SK-N-SH (cell line): ENCODE measurements around the gene ATP8B3. TPM values are rescaled to one million over a fixed set of nuclear protein-coding genes. Genes with fewer than 3 reads are reported as not detected.

Experiments
- CTCF ChIA-PET: fragments of 300-600, 350-600 bp; formaldehyde crosslinking; extraction: SDS; loops from one replicate; lab custom pipeline; 2021; lab: Yijun Ruan, JAX
- POLR2A ChIA-PET: fragments of 350-600 bp; sonication (Branson Sonifier 250); formaldehyde crosslinking; extraction: SDS; loops from one replicate; lab custom pipeline; 2020; ENCODE audit warnings: antibody characterized with exemption, inconsistent platforms; lab: Yijun Ruan, JAX
- DNase-seq: peaks from one replicate; pipeline ENCODE4 v3.0.0; 2012
- H2AFZ ChIP-seq: fragments of 200-600 bp; sonication (generic); 2 replicates; pipeline ENCODE4 v1.8.1; 2016; ENCODE audit warnings: antibody characterized with exemption, mild to moderate bottlenecking, low read depth
- H3F3A ChIP-seq: fragments of 200-600 bp; sonication (generic); replicated peaks from 2 replicates; pipeline ENCODE3; 2016; ENCODE audit warnings: antibody characterized with exemption, mild to moderate bottlenecking; ENCODE audit not compliant: insufficient read depth
- H3K27ac ChIP-seq, 2 experiments: fragments of 200-500 bp in 1 of 2; fragments of 200-600 bp in 1 of 2; sonication (Bioruptor generic) in 1 of 2; sonication (generic), shearing (Covaris generic) in 1 of 2; 2 replicates each; pipeline versions ENCODE4 v1.5.1 to v1.6.1; 2014 to 2016; ENCODE audit warnings: low read depth in 2 of 2, inconsistent platforms in 1 of 2, low read length in 1 of 2, mild to moderate bottlenecking in 1 of 2, mixed read lengths in 1 of 2
- H3K27me3 ChIP-seq: fragments of 200-600 bp; sonication (generic), shearing (Covaris generic); 2 replicates; pipeline ENCODE4 v1.6.1; 2016; ENCODE audit warnings: mixed run types; ENCODE audit not compliant: insufficient read depth
- H3K36me3 ChIP-seq, 2 experiments: fragments of 200-500 bp in 1 of 2; fragments of 200-600 bp in 1 of 2; sonication (Bioruptor generic) in 1 of 2; sonication (generic) in 1 of 2; replicated peaks in 1 of 2; 2 replicates each; pipeline versions ENCODE3 to v1.5.1; 2014 to 2016; ENCODE audit warnings: low read length in 1 of 2, mild to moderate bottlenecking in 1 of 2; ENCODE audit not compliant: insufficient read depth in 2 of 2, control insufficient read depth in 1 of 2
- H3K4me1 ChIP-seq, 2 experiments: fragments of 200-500 bp in 1 of 2; fragments of 200-600 bp in 1 of 2; sonication (Bioruptor generic) in 1 of 2; sonication (generic), shearing (Covaris generic) in 1 of 2; 2 replicates each; pipeline versions ENCODE4 v1.5.1 to v1.6.1; 2014 to 2016; ENCODE audit warnings: low read depth in 1 of 2, low read length in 1 of 2, mixed run types in 1 of 2; ENCODE audit not compliant: insufficient read depth in 2 of 2, control insufficient read depth in 1 of 2
- H3K4me2 ChIP-seq: fragments of 200-600 bp; sonication (generic), shearing (Covaris generic); 2 replicates; pipeline ENCODE4 v1.6.1; 2017; ENCODE audit warnings: mixed run types
- H3K4me3 ChIP-seq, 2 experiments: fragments of 200-500 bp in 1 of 2; fragments of 200-600 bp in 1 of 2; sonication (Bioruptor generic) in 1 of 2; sonication (generic), shearing (Covaris generic) in 1 of 2; 2 replicates each; pipeline versions ENCODE4 v1.5.1 to v1.8.1; 2014 to 2016; ENCODE audit warnings: low read depth in 2 of 2, inconsistent platforms in 1 of 2, low read length in 1 of 2, mild to moderate bottlenecking in 1 of 2, mixed read lengths in 1 of 2, moderate library complexity in 1 of 2
- H3K79me2 ChIP-seq: fragments of 200-600 bp; sonication (generic); 2 replicates; pipeline ENCODE4 v1.8.1; 2017; ENCODE audit warnings: mild to moderate bottlenecking; ENCODE audit not compliant: insufficient read depth
- H3K9ac ChIP-seq: fragments of 200-600 bp; sonication (generic); 2 replicates; pipeline ENCODE4 v1.6.1; 2017; ENCODE audit warnings: mixed run types
- H3K9me2 ChIP-seq: fragments of 200-600 bp; sonication (generic); 2 replicates; pipeline ENCODE4 v1.6.1; 2017; ENCODE audit warnings: mixed run types
- H3K9me3 ChIP-seq: fragments of 200-600 bp; sonication (generic); 2 replicates; pipeline ENCODE4 v1.6.1; 2017; ENCODE audit warnings: mixed run types, mild to moderate bottlenecking, moderate library complexity
- H4K20me1 ChIP-seq: fragments of 200-600 bp; sonication (generic); 2 replicates; pipeline ENCODE4 v1.6.1; 2017; ENCODE audit warnings: mild to moderate bottlenecking, mixed run types; ENCODE audit not compliant: insufficient read depth
- EP300 ChIP-seq, 2 experiments: IDR thresholded peaks; 2 replicates each; pipeline versions ENCODE4 v1.4.0 to v1.6.1; 2012; ENCODE audit warnings: borderline replicate concordance in 1 of 2, low read depth in 1 of 2, low read length in 1 of 2
- FOXJ3 ChIP-seq: sonication (generic); formaldehyde crosslinking; IDR thresholded peaks from 2 replicates; pipeline ENCODE4 v1.5.1; 2020; ENCODE audit warnings: mild to moderate bottlenecking, missing genetic modification reagents
- GABPA ChIP-seq: IDR thresholded peaks from 2 replicates; pipeline ENCODE4 v1.4.0; 2012; ENCODE audit warnings: low read depth, mild to moderate bottlenecking
- JUND ChIP-seq: IDR thresholded peaks from 2 replicates; pipeline ENCODE4 v1.4.0; 2012
- MEF2A ChIP-seq: IDR thresholded peaks from 2 replicates; pipeline ENCODE4 v1.4.0; 2012; ENCODE audit warnings: low read depth, borderline replicate concordance
- MXI1 ChIP-seq: IDR thresholded peaks from 2 replicates; pipeline ENCODE4 v1.6.1; 2012; ENCODE audit warnings: mild to moderate bottlenecking, low read depth, low read length, improper control_type of control experiment
- NRF1 ChIP-seq: IDR thresholded peaks from 2 replicates; pipeline ENCODE4 v1.6.1; 2012; ENCODE audit warnings: low read depth, mild to moderate bottlenecking, low read length
- TCF12 ChIP-seq: IDR thresholded peaks from 2 replicates; pipeline ENCODE4 v1.4.0; 2012
- USF2 ChIP-seq: fragments of 150-350 bp; IDR thresholded peaks from 2 replicates; pipeline ENCODE4 v1.6.1; 2017; ENCODE audit warnings: antibody characterized with exemption, low read length, low read depth, borderline replicate concordance
- WGBS: methylation state at CpG from one replicate; pipeline ENCODE4 v1.1.6; 2017; ENCODE audit warnings: low lambda C conversion rate; 5-methylcytosine and 5-hydroxymethylcytosine counted together
- polyA plus RNA-seq, 3 experiments: library from polyadenylated mRNA; depleted of rRNA; stranded (reverse); fragments of >200 nt; gene quantifications; 2 replicates each; pipeline ENCODE4 v1.2.3, GENCODE V29; 2012
- TF ChIP-seq, protein P1 (sequence below): IDR thresholded peaks from 2 replicates; pipeline ENCODE4 v1.4.0; 2012; ENCODE audit warnings: low read depth
- TF ChIP-seq, protein P2 (sequence below): IDR thresholded peaks from 2 replicates; pipeline ENCODE4 v1.6.1; 2012; ENCODE audit warnings: mild to moderate bottlenecking, low read depth, low read length, moderate library complexity
- TF ChIP-seq, protein P3 (sequence below): IDR thresholded peaks from 2 replicates; pipeline ENCODE4 v1.4.0; 2012; ENCODE audit warnings: low read depth, borderline replicate concordance
- TF ChIP-seq, protein P4 (sequence below): IDR thresholded peaks from 2 replicates; pipeline ENCODE4; 2012

Gene ATP8B3
- polyA plus RNA-seq, 1 of the 3 experiments (the other 2 are of a cell fraction) = 8.0 TPM

DNA sequence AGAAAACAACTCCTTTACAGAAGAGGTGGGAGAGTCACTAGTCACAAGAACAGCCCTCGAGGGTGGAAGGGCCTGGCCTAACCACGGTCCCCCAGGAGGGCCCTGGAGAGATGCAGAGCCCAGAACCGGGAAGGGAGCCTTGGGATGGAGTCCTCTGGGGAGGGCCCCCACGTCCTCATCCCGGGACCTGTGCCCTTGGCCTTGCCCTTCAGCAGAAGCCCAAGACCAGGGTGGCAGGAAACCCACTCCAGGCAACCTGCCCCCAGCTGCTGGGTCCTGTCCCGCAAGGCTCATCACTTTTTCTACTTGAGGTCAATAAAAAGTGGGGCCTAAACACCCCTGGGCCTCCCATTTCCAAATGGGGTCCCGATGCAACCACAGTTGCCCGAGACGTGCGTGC lies 2.3 kb upstream of the ATP8B3 start:
- H3K9me2 ChIP-seq = no peaks in the 10 kb centered on the region
- peaks cover 0 to 36% of the 10 kb centered on the region in 2 experiments for H3K36me3 ChIP-seq
- H3K27ac ChIP-seq = no peak overlapping the region
- DNase-seq = no peak
- no peaks in the 10 kb centered on the region for H3K9me3 ChIP-seq
- ChIA-PET POLR2A (no interaction called here), CTCF (interaction anchor here (0.6 to 3.4 kb wide), 11 partner anchors 12 to 125 kb away, joined by 3 to 33 read pairs (median 4); partner anchors contain the start of gene REXO1)
- no peak overlapping the region for H3K4me2 ChIP-seq
- WGBS = 92% methylated on average over 7 of the region's 10 CpGs
- no peak overlapping the region for H3K9ac ChIP-seq
- peaks cover 4% of the 10 kb centered on the region for H3F3A ChIP-seq
- no peak overlapping the region for H2AFZ ChIP-seq
- TF ChIP-seq MXI1 (no peak), EP300 (IDR thresholded peaks at IDR 0.05; ENCODE audit: borderline replicate concordance in 1 of 2, low read depth in 1 of 2, low read length in 1 of 2) (no peak), MEF2A (no peak), JUND (no peak), USF2 (no peak), NRF1 (no peak), GABPA (no peak), FOXJ3 (CRISPR knock-in tag) (no peak), TCF12 (no peak)
- TF ChIP-seq, protein P1, sequence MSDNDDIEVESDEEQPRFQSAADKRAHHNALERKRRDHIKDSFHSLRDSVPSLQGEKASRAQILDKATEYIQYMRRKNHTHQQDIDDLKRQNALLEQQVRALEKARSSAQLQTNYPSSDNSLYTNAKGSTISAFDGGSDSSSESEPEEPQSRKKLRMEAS = no peak
- TF ChIP-seq, protein P2, sequence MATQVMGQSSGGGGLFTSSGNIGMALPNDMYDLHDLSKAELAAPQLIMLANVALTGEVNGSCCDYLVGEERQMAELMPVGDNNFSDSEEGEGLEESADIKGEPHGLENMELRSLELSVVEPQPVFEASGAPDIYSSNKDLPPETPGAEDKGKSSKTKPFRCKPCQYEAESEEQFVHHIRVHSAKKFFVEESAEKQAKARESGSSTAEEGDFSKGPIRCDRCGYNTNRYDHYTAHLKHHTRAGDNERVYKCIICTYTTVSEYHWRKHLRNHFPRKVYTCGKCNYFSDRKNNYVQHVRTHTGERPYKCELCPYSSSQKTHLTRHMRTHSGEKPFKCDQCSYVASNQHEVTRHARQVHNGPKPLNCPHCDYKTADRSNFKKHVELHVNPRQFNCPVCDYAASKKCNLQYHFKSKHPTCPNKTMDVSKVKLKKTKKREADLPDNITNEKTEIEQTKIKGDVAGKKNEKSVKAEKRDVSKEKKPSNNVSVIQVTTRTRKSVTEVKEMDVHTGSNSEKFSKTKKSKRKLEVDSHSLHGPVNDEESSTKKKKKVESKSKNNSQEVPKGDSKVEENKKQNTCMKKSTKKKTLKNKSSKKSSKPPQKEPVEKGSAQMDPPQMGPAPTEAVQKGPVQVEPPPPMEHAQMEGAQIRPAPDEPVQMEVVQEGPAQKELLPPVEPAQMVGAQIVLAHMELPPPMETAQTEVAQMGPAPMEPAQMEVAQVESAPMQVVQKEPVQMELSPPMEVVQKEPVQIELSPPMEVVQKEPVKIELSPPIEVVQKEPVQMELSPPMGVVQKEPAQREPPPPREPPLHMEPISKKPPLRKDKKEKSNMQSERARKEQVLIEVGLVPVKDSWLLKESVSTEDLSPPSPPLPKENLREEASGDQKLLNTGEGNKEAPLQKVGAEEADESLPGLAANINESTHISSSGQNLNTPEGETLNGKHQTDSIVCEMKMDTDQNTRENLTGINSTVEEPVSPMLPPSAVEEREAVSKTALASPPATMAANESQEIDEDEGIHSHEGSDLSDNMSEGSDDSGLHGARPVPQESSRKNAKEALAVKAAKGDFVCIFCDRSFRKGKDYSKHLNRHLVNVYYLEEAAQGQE = no peak
- TF ChIP-seq, protein P3, sequence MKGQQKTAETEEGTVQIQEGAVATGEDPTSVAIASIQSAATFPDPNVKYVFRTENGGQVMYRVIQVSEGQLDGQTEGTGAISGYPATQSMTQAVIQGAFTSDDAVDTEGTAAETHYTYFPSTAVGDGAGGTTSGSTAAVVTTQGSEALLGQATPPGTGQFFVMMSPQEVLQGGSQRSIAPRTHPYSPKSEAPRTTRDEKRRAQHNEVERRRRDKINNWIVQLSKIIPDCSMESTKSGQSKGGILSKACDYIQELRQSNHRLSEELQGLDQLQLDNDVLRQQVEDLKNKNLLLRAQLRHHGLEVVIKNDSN = no peak
- TF ChIP-seq, protein P4, sequence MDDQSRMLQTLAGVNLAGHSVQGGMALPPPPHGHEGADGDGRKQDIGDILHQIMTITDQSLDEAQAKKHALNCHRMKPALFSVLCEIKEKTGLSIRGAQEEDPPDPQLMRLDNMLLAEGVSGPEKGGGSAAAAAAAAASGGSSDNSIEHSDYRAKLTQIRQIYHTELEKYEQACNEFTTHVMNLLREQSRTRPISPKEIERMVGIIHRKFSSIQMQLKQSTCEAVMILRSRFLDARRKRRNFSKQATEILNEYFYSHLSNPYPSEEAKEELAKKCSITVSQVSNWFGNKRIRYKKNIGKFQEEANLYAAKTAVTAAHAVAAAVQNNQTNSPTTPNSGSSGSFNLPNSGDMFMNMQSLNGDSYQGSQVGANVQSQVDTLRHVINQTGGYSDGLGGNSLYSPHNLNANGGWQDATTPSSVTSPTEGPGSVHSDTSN = no peak
- peaks cover 0 to 14% of the 10 kb centered on the region in 2 experiments; a peak in 1 of 4 replicates for H3K4me1 ChIP-seq
- H3K4me3 ChIP-seq = no peak overlapping the region
- no peaks in the 10 kb centered on the region for H3K79me2 ChIP-seq
- H4K20me1 ChIP-seq = no peaks in the 10 kb centered on the region
- no peaks in the 10 kb centered on the region for H3K27me3 ChIP-seq
